GM12878 (cell line): ENCODE measurements around the gene BCL2L12. TPM values are rescaled to one million over a fixed set of nuclear protein-coding genes. Genes with fewer than 3 reads are reported as not detected.
"Not testable (repeated sequence)": the region's sequence is repeated elsewhere in the genome, so short reads cannot be mapped to it uniquely, and the experiment has no call there.

ENCODE experiments used
- ATAC-seq: fragments of 200-7000 bp; cut with Tn5 transposase; 3 replicates; pipeline ENCODE4 v1.9.1; 2020; ENCODE audit warnings: mild to moderate bottlenecking, moderate library complexity
- BruUV-seq: library from RNA; stranded (reverse); fragments of 400-500 nt; replicated peaks from 2 replicates; lab custom pipeline; 2021; lab: Mats Ljungman, UMichigan
- CTCF ChIA-PET: fragments of 300-600 bp; sonication (Branson Sonifier 250); formaldehyde crosslinking; extraction: SDS; loops from one replicate; lab custom pipeline; 2021; ENCODE audit warnings: inconsistent platforms; lab: Yijun Ruan, JAX
- POLR2A ChIA-PET: fragments of 350-600 bp; formaldehyde crosslinking; extraction: SDS; loops from one replicate; lab custom pipeline; 2021; ENCODE audit warnings: inconsistent platforms; lab: Charles Lee
- RAD21 ChIA-PET: fragments of 300-600 bp; sonication (Branson Sonifier 250); formaldehyde crosslinking; loops from one replicate; lab custom pipeline; 2023; ENCODE audit warnings: antibody characterized with exemption; ENCODE audit not compliant: unreplicated experiment; lab: Charles Lee
- SMC1A ChIA-PET: fragments of 300-600 bp; sonication (Branson Sonifier 250); formaldehyde crosslinking; loops from one replicate; lab custom pipeline; 2023; ENCODE audit not compliant: unreplicated experiment, uncharacterized antibody; lab: Charles Lee
- DNase-seq: peaks from one replicate; pipeline ENCODE4 v3.0.0-alpha.2; 2011; ENCODE audit warnings: low read depth, low spot score
- FAIRE-seq: peaks from 3 replicates; lab custom pipeline; 2011; peaks lifted over from hg19 to GRCh38; lab: Jason Lieb, UNC
- H2AFZ ChIP-seq: 2 replicates; pipeline ENCODE4 v1.6.0; 2011; ENCODE audit warnings: low read depth, low read length, control low read depth; ENCODE audit not compliant: control insufficient read depth
- H3K27ac ChIP-seq: 2 replicates; pipeline ENCODE4 v1.5.1; 2011; ENCODE audit warnings: control low read depth; ENCODE audit not compliant: control insufficient read depth, insufficient read depth
- H3K27me3 ChIP-seq, 2 experiments: replicated peaks in 1 of 2; 2 replicates each; pipeline versions ENCODE4 v1.6.0 to v1.6.1; 2011; ENCODE audit warnings: low read length in 1 of 2; ENCODE audit not compliant: control insufficient read depth in 2 of 2, insufficient read depth in 2 of 2
- H3K36me3 ChIP-seq, 2 experiments: 2 replicates each; pipeline ENCODE4 v1.5.1; 2011; ENCODE audit warnings: low read length in 1 of 2; ENCODE audit not compliant: control insufficient read depth in 2 of 2, insufficient read depth in 2 of 2
- H3K4me1 ChIP-seq: 2 replicates; pipeline ENCODE4 v1.6.1; 2011; ENCODE audit warnings: mild to moderate bottlenecking, low read length, moderate library complexity, mixed read lengths; ENCODE audit not compliant: control insufficient read depth, insufficient read depth
- H3K4me2 ChIP-seq: 2 replicates; pipeline ENCODE4 v1.6.0; 2011; ENCODE audit warnings: control low read depth; ENCODE audit not compliant: control insufficient read depth, insufficient read depth
- H3K4me3 ChIP-seq: fragments of 200-600 bp; sonication (generic); 2 replicates; pipeline ENCODE4 v1.5.1; 2016
- H3K79me2 ChIP-seq: 2 replicates; pipeline ENCODE4 v1.6.0; 2011; ENCODE audit warnings: low read length; ENCODE audit not compliant: control insufficient read depth, insufficient read depth
- H3K9ac ChIP-seq: 2 replicates; pipeline ENCODE4 v1.8.0; 2011; ENCODE audit warnings: low read length, control low read depth, mixed read lengths; ENCODE audit not compliant: control insufficient read depth, insufficient read depth
- H3K9me3 ChIP-seq: replicated peaks from 3 replicates; pipeline ENCODE4 v1.5.1; 2011; ENCODE audit warnings: mild to moderate bottlenecking, low read length; ENCODE audit not compliant: control insufficient read depth, insufficient read depth
- H4K20me1 ChIP-seq: 2 replicates; pipeline ENCODE4 v1.6.0; 2011; ENCODE audit not compliant: control insufficient read depth, insufficient read depth
- LARP7 ChIP-seq: fragments of 450-650 bp; IDR thresholded peaks from 2 replicates; pipeline ENCODE4 v1.6.1; 2017; ENCODE audit warnings: mild to moderate bottlenecking
- PAX8 ChIP-seq: fragments of 450-650 bp; IDR thresholded peaks from 2 replicates; pipeline ENCODE4 v1.6.1; 2017; ENCODE audit warnings: mild to moderate bottlenecking, moderate library complexity
- PML ChIP-seq: IDR thresholded peaks from 2 replicates; pipeline ENCODE4 v1.6.1; 2012; ENCODE audit warnings: low read length, inconsistent platforms
- RAD51 ChIP-seq: fragments of 450-650 bp; IDR thresholded peaks from 2 replicates; pipeline ENCODE4 v1.6.1; 2016; ENCODE audit warnings: moderate library complexity, mild to moderate bottlenecking, inconsistent platforms
- SP1 ChIP-seq: IDR thresholded peaks from one replicate; pipeline ENCODE4 v1.6.1; 2011; ENCODE audit warnings: low read depth, low read length
- WGBS: methylation state at CpG from one replicate; pipeline ENCODE4 v1.1.6; 2016; ENCODE audit warnings: low lambda C conversion rate; ENCODE audit not compliant: insufficient replicate concordance, insufficient coverage; ENCODE audit errors: missing lambda C conversion rate; 5-methylcytosine and 5-hydroxymethylcytosine counted together
- in situ Hi-C: fragments of 300-500 bp; cut with MboI; formaldehyde crosslinking; loops from 9 replicates; pipeline ENCODE4 v1.14.3; 2018; ENCODE audit warnings: mixed read lengths
- intact Hi-C: fragments of 100-400 bp; cut with micrococcal nuclease; formaldehyde crosslinking; loops from one replicate; pipeline ENCODE4 v1.14.2; 2022; ENCODE audit not compliant: unreplicated experiment
- polyA plus RNA-seq, 11 experiments: library from polyadenylated mRNA; depleted of rRNA in 4 of 11; unstranded in 6 of 11; stranded (reverse) in 5 of 11; fragments of >200 nt; fragmentation: Nextera tagmentation in 4 of 11; fragmentation: Illumina TruSeq in 1 of 11; extraction: Ambion mirVana in 4 of 11; extraction: Trizol in 1 of 11; gene quantifications; 1 replicate in 1 of 11; 2 replicates in 10 of 11; pipeline versions ENCODE4 v1.2.1 to v1.2.3, GENCODE V29; 2011 to 2016; ENCODE audit warnings: inconsistent platforms in 2 of 11, missing spikeins in 2 of 11, low read depth in 1 of 11
- total RNA-seq, 4 experiments: library from RNA; depleted of rRNA in 3 of 4; stranded (reverse); fragments of >200 nt in 3 of 4; fragmentation: Illumina TruSeq in 1 of 4; extraction: Trizol in 1 of 4; gene quantifications; 2 replicates each; pipeline versions ENCODE4 v1.2.1 to v1.2.3, GENCODE V29; 2013 to 2021

BCL2L12 gene
- total and polyA plus RNA-seq, 10 of the 15 experiments (the other 5 are each of a cell fraction or from before 2014, with no cell fraction given): 1.8 to 143 (median 50.4) TPM

DNA sequence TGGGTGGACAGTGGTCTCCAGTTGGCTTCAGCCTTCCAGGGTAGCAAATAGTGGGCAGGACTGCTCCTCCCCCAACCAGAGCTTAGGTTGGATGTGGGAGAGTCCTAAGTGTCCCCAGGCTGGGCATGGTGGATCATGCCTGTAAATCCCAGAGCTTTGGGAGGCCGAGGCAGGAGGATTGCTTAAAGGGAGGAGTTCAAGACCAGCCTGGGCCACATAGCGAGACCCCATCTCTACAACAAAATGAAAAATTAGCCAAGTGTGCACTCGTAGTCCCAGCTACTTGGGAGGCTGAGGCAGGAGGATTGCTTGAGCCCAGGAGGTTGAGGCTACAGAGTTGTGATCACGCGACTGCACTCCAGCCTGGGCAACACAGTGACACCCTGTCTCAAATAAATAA lies 33.2 kb upstream of the BCL2L12 start:
- H3K27ac ChIP-seq: no peak overlapping the region
- in situ Hi-C loops (no loop called here), intact Hi-C loops (no loop called here)
- WGBS: 50% methylated on average over 5 of the region's 5 CpGs
- no peaks in the 10 kb centered on the region for H4K20me1 ChIP-seq
- TF ChIP-seq SP1: no peak
- TF ChIP-seq PML: no peak
- TF ChIP-seq LARP7: no peak
- no peak for TF ChIP-seq PAX8
- TF ChIP-seq RAD51: no peak
- ATAC-seq: no peak
- no peaks in the 10 kb centered on the region for H3K4me1 ChIP-seq
- RAD21 ChIA-PET: no interaction called here
- H3K36me3 ChIP-seq: no peaks in the 10 kb centered on the region
- no peaks in the 10 kb centered on the region for H3K9me3 ChIP-seq
- H3K79me2 ChIP-seq: no peaks in the 10 kb centered on the region
- H3K9ac ChIP-seq: no peak overlapping the region
- BruUV-seq: no TSS peak
- H3K4me2 ChIP-seq: no peak overlapping the region
- H2AFZ ChIP-seq: no peak overlapping the region
- no peak for FAIRE-seq
- SMC1A ChIA-PET: no interaction called here
- POLR2A ChIA-PET: interaction anchor here (0.6 kb wide), 2 partner anchors 14 to 457 kb away, joined by 3 read pairs; no protein-coding TSS in a partner anchor
- no peak for DNase-seq
- CTCF ChIA-PET: no interaction called here
- H3K4me3 ChIP-seq: no peak overlapping the region
- H3K27me3 ChIP-seq: no peaks in the 10 kb centered on the region

DNA sequence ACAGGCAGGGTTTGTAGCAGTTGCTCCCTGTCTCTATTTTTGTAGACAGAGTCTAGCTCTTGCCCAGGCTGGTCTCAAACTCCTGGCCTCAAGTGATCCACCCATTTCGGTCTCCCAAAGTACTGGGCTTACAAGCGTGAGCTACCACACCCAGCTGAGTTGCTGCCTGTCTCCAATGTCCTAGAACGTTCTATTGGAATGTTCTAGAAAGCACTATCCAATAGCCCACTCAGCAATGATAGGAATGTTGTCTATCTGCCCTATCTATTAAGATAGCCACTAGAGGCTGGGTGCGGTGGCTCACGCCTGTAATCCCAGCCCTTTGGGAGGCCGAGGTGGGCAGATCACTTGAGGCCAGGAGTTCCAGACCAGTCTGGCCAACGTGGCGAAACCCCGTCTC lies 32.5 kb upstream of the BCL2L12 start:
- H3K27me3 ChIP-seq, DNase-seq, H3K4me1 ChIP-seq, ATAC-seq, BruUV-seq, RAD21 ChIA-PET, H2AFZ ChIP-seq, H3K79me2 ChIP-seq, intact Hi-C loops, in situ Hi-C loops, H3K9me3 ChIP-seq, H3K27ac ChIP-seq, SMC1A ChIA-PET, H4K20me1 ChIP-seq, H3K9ac ChIP-seq, H3K36me3 ChIP-seq, CTCF ChIA-PET, H3K4me2 ChIP-seq, FAIRE-seq, H3K4me3 ChIP-seq: not testable (repeated sequence)
- POLR2A ChIA-PET: interaction anchor here (0.6 kb wide), 1 partner anchor 458 kb away, joined by 3 read pairs; no protein-coding TSS in a partner anchor
- 87% methylated on average over 9 of the region's 9 CpGs for WGBS
